ENCODE results near the gene AGXT2. TPM values are rescaled to one million over a fixed set of nuclear protein-coding genes. Genes with fewer than 3 reads are reported as not detected.

Gene AGXT2, protein sequence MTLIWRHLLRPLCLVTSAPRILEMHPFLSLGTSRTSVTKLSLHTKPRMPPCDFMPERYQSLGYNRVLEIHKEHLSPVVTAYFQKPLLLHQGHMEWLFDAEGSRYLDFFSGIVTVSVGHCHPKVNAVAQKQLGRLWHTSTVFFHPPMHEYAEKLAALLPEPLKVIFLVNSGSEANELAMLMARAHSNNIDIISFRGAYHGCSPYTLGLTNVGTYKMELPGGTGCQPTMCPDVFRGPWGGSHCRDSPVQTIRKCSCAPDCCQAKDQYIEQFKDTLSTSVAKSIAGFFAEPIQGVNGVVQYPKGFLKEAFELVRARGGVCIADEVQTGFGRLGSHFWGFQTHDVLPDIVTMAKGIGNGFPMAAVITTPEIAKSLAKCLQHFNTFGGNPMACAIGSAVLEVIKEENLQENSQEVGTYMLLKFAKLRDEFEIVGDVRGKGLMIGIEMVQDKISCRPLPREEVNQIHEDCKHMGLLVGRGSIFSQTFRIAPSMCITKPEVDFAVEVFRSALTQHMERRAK
- not detected for total RNA-seq
- long read RNA-seq, result 0 reads

GRCh38 chr5:35047785-35048404, at the start of gene AGXT2:
Gene AGXT2, minus strand, starts transcription at chr5:35047949. Its CDS starts 57 bp downstream, at chr5:35047892.
- intact Hi-C loops (cut with DNase I), result no loop called here
- ATAC-seq (ENCODE audit: poor library complexity) (no peak), DNase-seq (no peak)

DNA sequence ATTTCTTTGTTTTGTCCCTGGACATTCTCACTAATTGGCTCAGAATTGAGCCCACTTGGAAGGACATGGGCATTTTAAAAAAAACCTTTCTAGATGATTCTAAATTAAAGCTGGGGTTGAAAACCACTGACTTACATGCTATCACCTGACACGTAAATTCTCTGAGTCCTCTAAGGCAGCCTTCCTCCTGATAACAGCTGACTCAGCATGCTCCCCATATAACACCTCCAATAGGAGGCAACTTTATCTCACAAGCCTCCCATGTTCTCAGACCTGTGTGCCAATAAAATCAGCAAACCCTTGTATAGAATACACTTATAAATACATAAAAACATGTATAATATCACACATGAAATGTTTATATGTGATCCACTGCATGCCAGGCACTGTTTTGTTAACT, 49.2 kb upstream of the AGXT2 start:
- intact Hi-C loops (cut with DNase I), result no loop called here
- DNase-seq (no peak), ATAC-seq (ENCODE audit: poor library complexity) (no peak)

DNA sequence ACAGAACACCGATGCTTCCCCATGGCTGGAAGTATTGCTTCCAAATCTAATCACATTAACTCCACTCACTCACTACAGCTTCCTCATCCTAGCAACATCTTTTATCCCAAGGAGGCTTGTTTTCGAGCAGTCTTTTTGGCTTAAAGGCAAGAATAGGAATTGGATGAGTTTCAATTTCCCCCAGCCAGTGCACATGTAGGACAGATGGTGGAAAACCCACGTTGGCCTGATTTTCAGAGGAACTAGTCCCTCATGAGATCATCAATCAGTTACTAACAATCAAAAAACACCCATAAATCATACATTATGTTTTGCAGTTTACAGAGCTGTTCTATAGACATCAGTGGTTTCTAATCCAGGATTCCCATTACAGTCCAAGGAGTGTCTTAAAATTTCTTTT, 48.5 kb upstream of the AGXT2 start:
- ATAC-seq (ENCODE audit: poor library complexity) (no peak), DNase-seq (no peak)
- intact Hi-C loops (cut with DNase I), result no loop called here

GRCh38 chr5:35095366-35095765, 47.6 kb upstream of the AGXT2 start:
- intact Hi-C loops (cut with DNase I), result no loop called here
- ATAC-seq (ENCODE audit: poor library complexity), result no peak
- DNase-seq, result no peak

GRCh38 chr5:35094948-35095347, 47.2 kb upstream of the AGXT2 start:
- no peak for DNase-seq
- intact Hi-C loops (cut with DNase I), result no loop called here
- no peak for ATAC-seq (ENCODE audit: poor library complexity)

DNA sequence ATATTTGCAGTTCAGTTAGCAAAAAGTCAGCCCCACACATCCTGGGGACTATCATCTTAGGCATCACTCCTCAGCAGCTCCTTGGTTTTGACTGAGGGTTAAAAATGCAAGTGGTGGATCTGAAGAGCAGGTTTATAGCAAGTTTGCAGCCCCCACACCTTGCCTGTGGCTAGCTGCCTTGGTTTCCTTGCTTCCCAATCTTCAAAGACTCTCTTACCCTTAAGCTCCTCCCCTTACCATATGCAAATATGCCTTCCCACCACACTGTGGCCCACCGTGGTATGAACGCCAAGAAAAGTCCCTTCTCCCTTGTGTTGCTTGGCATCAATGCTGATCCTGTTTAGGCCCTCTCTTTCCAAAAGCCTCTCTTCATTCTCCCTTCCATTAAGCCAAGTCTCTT, 45.0 kb upstream of the AGXT2 start:
- ATAC-seq (ENCODE audit: poor library complexity), result no peak
- no peak for DNase-seq
- intact Hi-C loops (cut with DNase I), result no loop called here

- intact Hi-C loops (cut with DNase I), result no loop called here
- no peak for DNase-seq
- no peak for ATAC-seq (ENCODE audit: poor library complexity)
These were observed 44.0 kb upstream of the AGXT2 start for GRCh38 chr5:35091704-35092103.

DNA sequence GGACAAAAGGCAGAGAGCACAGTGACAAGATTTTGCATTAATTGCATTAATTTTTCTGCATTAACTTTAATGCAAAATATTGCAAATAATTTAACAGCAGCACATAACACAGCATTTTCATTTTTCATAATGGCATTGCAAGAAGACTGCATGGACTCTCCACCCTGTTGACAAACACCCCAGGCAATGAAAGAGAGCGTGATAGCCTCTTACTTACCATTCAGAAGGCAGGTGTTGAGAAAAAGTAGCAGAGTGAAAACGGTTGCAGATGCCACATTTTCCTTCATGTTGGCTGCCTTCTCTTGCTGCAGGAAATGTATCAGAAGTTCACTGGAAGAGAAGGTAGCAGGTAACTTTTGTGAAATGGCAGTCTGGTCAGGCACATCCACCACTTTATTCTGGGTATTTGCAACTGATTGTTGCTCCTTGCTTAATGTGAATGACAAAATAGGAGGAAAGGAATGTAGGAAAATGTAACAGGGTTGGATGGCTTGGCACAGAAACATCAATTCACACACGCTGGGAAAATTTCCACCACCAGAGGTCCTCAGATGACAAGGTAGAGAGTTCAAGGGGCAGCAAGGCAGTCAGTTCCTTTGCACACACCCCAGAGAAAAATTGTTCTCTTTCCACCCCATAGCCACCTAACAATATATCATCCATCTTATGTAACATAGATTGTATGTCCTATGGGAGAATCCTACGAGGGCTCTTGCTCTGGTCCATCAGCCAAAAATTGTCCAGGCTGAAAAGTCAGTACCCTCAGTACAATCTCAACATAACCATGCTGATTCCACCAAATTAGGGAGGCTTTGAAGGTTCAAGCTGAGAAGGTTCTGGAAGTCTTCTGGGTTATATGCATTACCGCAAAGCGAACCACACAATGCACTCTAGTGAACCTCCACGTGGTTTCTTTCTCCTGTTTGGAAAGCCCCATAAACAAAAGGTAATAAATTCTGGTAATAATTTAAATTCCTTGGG, 41.9 kb upstream of the AGXT2 start:
- no peak for DNase-seq
- ATAC-seq (ENCODE audit: poor library complexity), result peak; percentile 55
- intact Hi-C loops (cut with DNase I), result no loop called here

DNA sequence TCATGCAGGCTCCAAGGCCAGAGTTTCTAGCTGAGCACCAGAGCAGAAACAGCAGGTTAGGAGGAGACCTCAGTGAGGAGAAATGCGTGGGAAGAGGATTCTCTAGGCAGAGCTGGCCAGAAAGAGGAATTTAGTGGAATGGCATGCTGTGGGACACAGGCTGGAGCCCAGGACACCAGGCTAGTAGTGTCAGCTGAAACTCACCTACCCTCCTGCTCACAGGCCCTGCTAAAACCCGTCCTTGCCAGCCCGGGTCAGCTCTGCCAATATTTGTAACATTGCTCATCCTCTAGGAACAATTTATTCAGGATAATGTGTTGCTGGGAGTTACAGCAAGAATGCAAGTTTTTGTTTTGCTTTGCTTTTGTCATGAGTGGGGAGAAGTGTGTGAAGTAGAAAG, 40.2 kb upstream of the AGXT2 start:
- DNase-seq (no peak), ATAC-seq (ENCODE audit: poor library complexity) (no peak)
- intact Hi-C loops (cut with DNase I), result no loop called here

DNA sequence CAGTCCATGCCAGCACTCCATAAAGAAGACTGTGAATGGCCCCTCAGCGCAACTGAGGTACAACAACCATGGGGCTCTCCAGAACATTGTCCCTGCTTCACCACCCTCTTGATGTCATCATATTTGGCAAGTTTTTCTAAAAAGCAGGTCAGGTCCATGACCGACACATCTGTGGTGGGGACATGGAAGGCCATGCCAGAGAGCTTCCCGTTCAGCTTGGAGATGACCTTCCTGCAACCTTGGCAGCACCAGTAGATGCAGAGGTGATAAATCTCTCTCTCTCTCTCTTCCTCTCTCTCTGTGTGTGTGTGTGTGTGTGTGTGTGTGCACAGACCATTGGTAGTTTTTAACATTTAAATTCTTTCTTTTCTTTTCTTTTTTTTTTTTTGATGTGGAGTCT, 35.4 kb upstream of the AGXT2 start:
- DNase-seq, result no peak
- intact Hi-C loops (cut with DNase I), result no loop called here
- no peak for ATAC-seq (ENCODE audit: poor library complexity)

- DNase-seq (no peak), ATAC-seq (ENCODE audit: poor library complexity) (no peak)
- intact Hi-C loops (cut with DNase I), result no loop called here
These were observed 34.8 kb upstream of the AGXT2 start for GRCh38 chr5:35082530-35082929.

DNA sequence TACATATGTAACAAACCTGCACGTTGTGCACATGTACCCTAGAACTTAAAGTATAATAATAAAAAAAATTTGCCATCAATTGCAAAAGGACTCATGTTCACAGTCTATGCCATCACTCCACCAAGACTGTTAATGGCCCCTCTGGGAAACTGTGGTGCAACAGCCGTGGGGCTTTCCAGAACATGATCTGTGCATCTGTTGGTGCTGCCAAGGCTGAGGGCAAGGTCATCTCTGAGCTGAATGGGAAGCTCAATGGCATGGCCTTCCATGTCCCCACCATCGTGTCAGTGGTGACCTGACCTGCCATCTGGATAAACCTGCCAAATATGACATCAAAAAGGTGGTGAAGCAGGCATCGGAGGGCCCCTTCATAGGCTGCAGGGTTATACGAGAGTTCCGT, 33.4 kb upstream of the AGXT2 start:
- intact Hi-C loops (cut with DNase I), result no loop called here
- DNase-seq (no peak), ATAC-seq (ENCODE audit: poor library complexity) (no peak)

- ATAC-seq (ENCODE audit: poor library complexity), result no peak
- no peak for DNase-seq
- intact Hi-C loops (cut with DNase I), result no loop called here
These were observed 25.4 kb upstream of the AGXT2 start for GRCh38 chr5:35073160-35073559.

DNA sequence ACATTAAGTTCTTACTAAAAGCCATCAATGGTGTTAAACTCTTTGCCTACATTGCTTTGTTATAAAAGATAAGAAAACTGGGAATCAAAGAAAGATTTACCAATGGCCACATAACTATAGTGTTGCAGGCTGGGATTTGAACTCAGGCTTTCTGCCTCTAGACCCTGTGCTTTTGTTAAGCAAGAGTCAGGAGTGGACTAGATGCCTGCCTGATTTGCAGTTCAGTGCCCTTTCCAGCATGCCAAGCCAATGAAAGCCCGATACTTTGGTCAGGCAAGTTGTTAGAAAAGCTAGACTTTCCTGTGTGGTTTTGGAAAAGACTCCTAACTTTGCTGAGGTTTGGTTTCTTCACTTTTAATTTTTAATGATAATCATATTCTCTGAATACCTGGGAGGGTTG, 21.4 kb upstream of the AGXT2 start:
- intact Hi-C loops (cut with DNase I), result no loop called here

GRCh38 chr5:35067985-35068384, 20.2 kb upstream of the AGXT2 start:
- intact Hi-C loops (cut with DNase I), result no loop called here

More for the DNA sequence above, 21.4 kb upstream of the AGXT2 start:
- DNase-seq (no peak), ATAC-seq (ENCODE audit: poor library complexity) (no peak)

GRCh38 chr5:35066260-35066795, 18.6 kb upstream of the AGXT2 start:
- no peak for DNase-seq
- intact Hi-C loops (cut with DNase I), result no loop called here
- no peak for ATAC-seq (ENCODE audit: poor library complexity)

More at GRCh38 chr5:35067985-35068384, 20.2 kb upstream of the AGXT2 start:
- DNase-seq (no peak), ATAC-seq (ENCODE audit: poor library complexity) (no peak)

DNA sequence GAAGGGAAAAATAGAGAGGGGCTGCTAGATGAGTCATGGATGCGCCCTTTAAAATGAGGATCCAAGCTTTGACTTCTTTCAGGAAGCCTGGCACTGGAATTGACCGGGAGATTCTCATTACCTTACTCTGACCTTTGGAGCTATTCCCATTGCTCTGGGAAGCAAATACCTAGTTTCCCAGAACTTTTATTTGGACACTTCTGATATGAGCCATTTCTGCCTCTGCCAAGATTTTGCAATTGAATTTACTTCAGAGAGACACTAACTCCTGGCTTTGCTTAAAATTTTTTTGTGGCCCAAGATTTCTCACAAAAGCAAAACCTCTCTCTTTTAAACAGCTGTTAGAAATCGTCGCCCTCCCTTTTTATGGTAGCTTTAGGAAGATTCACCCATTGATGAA, 15.7 kb upstream of the AGXT2 start:
- ATAC-seq (ENCODE audit: poor library complexity) (no peak), DNase-seq (no peak)
- intact Hi-C loops (cut with DNase I), result no loop called here

GRCh38 chr5:35061211-35061770, 13.5 kb upstream of the AGXT2 start:
- DNase-seq (no peak), ATAC-seq (ENCODE audit: poor library complexity) (no peak)
- intact Hi-C loops (cut with DNase I), result no loop called here

GRCh38 chr5:35060236-35060635, 12.5 kb upstream of the AGXT2 start:
- ATAC-seq (ENCODE audit: poor library complexity), result no peak
- intact Hi-C loops (cut with DNase I), result no loop called here
- DNase-seq, result no peak
